Lower leg skin (tissue), 3 donors: Measurements from ENCODE around the gene ABCC1.

Experiments used
- POLR2A ChIP-seq, 2 donors: fragments of 450-650 bp; IDR thresholded peaks; one replicate each; pipeline ENCODE4 v1.6.1; 2016 to 2017; ENCODE audit warnings: antibody characterized with exemption in 2 of 2, mild to moderate bottlenecking in 1 of 2, moderate library complexity in 1 of 2
- TF ChIP-seq, protein P1 (sequence below), 3 donors: fragments of 450-650 bp; IDR thresholded peaks; one replicate each; pipeline ENCODE4 v1.5.1; 2016; ENCODE audit warnings: antibody characterized with exemption in 3 of 3, mild to moderate bottlenecking in 3 of 3, moderate library complexity in 2 of 3

- TF ChIP-seq, protein P1, sequence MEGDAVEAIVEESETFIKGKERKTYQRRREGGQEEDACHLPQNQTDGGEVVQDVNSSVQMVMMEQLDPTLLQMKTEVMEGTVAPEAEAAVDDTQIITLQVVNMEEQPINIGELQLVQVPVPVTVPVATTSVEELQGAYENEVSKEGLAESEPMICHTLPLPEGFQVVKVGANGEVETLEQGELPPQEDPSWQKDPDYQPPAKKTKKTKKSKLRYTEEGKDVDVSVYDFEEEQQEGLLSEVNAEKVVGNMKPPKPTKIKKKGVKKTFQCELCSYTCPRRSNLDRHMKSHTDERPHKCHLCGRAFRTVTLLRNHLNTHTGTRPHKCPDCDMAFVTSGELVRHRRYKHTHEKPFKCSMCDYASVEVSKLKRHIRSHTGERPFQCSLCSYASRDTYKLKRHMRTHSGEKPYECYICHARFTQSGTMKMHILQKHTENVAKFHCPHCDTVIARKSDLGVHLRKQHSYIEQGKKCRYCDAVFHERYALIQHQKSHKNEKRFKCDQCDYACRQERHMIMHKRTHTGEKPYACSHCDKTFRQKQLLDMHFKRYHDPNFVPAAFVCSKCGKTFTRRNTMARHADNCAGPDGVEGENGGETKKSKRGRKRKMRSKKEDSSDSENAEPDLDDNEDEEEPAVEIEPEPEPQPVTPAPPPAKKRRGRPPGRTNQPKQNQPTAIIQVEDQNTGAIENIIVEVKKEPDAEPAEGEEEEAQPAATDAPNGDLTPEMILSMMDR (IDR thresholded peaks at IDR 0.05) = no peak
- TF ChIP-seq POLR2A (IDR thresholded peaks at IDR 0.05) = no peak
Measured at GRCh38 chr16:15933781-15934180, 15.6 kb upstream of the ABCC1 start.
